Measurements from ENCODE around the gene IL21R. TPM values are rescaled to one million over a fixed set of nuclear protein-coding genes. Genes with fewer than 3 reads are reported as not detected.

IL21R gene
- total RNA-seq, 1 donor from 2014 or later, result 1.6 TPM

- no peak for DNase-seq (ENCODE audit: low read depth)
- Histone ChIP-seq H3K27me3 (ENCODE audit: control insufficient read depth, insufficient read depth, low read length) (no peaks in the 10 kb centered on the region), H3K4me3 (ENCODE audit: low read depth, low read length) (no peak overlapping the region), H3K36me3 (ENCODE audit: control insufficient read depth, insufficient read depth, low read length) (peaks cover 13% of the 10 kb centered on the region)
- TF ChIP-seq CTCF (IDR thresholded peaks at IDR 0.05; ENCODE audit: insufficient read depth, low read length, poor library complexity, severe bottlenecking), result no peak
Observed at GRCh38 chr16:27482397-27483087, 80.6 kb downstream of the IL21R start.

DNA sequence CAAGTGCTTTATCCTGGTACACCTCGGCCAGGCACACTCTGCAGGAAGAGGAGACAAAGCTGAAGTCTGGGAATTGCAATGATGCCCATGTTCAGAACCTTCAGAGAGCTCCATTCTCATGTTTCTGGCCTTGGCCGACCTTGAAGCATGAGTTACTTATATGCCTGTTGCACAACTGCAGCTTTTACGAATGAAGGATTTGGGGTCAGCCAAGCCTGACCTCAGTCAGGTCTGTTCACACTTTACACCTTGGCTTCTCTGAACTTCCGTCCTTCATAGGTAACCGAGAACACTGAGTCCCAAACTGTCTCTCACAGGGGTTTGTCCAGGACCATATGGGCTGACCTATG, 81.1 kb downstream of the IL21R start:
- Histone ChIP-seq H3K36me3 (ENCODE audit: control insufficient read depth, insufficient read depth, low read length) (peaks cover 14% of the 10 kb centered on the region), H3K27me3 (ENCODE audit: control insufficient read depth, insufficient read depth, low read length) (no peaks in the 10 kb centered on the region), H3K4me3 (ENCODE audit: low read depth, low read length) (no peak overlapping the region)
- no peak for DNase-seq (ENCODE audit: low read depth)
- no peak for TF ChIP-seq CTCF (IDR thresholded peaks at IDR 0.05; ENCODE audit: insufficient read depth, low read length, poor library complexity, severe bottlenecking)

- TF ChIP-seq CTCF (IDR thresholded peaks at IDR 0.05; ENCODE audit: insufficient read depth, low read length, poor library complexity, severe bottlenecking), result no peak
- DNase-seq (ENCODE audit: low read depth), result no peak
- peaks cover 14% of the 10 kb centered on the region for H3K36me3 ChIP-seq (ENCODE audit: control insufficient read depth, insufficient read depth, low read length)
- H3K27me3 ChIP-seq (ENCODE audit: control insufficient read depth, insufficient read depth, low read length), result no peaks in the 10 kb centered on the region
- no peak overlapping the region for H3K4me3 ChIP-seq (ENCODE audit: low read depth, low read length)
Observed at GRCh38 chr16:27483624-27484023, 81.7 kb downstream of the IL21R start.

DNA sequence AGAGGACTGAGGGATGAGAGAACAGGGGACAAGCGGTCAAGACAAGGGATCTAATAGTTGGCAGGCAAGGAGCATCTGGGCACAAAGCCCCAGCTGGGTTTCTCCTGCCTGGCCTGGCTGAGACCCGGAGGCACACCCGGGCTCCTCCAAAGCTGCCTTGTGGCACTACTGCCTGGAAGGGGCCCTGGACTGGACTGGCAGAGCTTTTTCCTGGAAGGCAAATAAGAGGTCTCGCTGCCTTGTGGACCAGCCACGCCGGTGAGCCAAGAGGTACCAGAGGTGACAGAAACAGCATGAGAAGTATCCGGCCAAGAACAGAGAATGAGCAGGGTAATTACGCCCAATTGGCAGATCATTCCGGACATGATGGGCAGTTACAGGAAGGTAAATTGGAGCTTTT, 83.2 kb downstream of the IL21R start:
- H3K27me3 ChIP-seq (ENCODE audit: control insufficient read depth, insufficient read depth, low read length), result no peaks in the 10 kb centered on the region
- peaks cover 14% of the 10 kb centered on the region for H3K36me3 ChIP-seq (ENCODE audit: control insufficient read depth, insufficient read depth, low read length)
- TF ChIP-seq CTCF (IDR thresholded peaks at IDR 0.05; ENCODE audit: insufficient read depth, low read length, poor library complexity, severe bottlenecking), result no peak
- no peak overlapping the region for H3K4me3 ChIP-seq (ENCODE audit: low read depth, low read length)
- DNase-seq (ENCODE audit: low read depth), result no peak

GRCh38 chr16:27485811-27486210, 83.8 kb downstream of the IL21R start:
- Histone ChIP-seq H3K36me3 (ENCODE audit: control insufficient read depth, insufficient read depth, low read length) (peaks cover 14% of the 10 kb centered on the region), H3K4me3 (ENCODE audit: low read depth, low read length) (no peak overlapping the region), H3K27me3 (ENCODE audit: control insufficient read depth, insufficient read depth, low read length) (no peaks in the 10 kb centered on the region)
- no peak for DNase-seq (ENCODE audit: low read depth)
- no peak for TF ChIP-seq CTCF (IDR thresholded peaks at IDR 0.05; ENCODE audit: insufficient read depth, low read length, poor library complexity, severe bottlenecking)

- DNase-seq (ENCODE audit: low read depth), result no peak
- Histone ChIP-seq H3K27me3 (ENCODE audit: control insufficient read depth, insufficient read depth, low read length) (no peaks in the 10 kb centered on the region), H3K36me3 (ENCODE audit: control insufficient read depth, insufficient read depth, low read length) (peaks cover 14% of the 10 kb centered on the region), H3K4me3 (ENCODE audit: low read depth, low read length) (no peak overlapping the region)
- TF ChIP-seq CTCF (IDR thresholded peaks at IDR 0.05; ENCODE audit: insufficient read depth, low read length, poor library complexity, severe bottlenecking), result no peak
Observed at GRCh38 chr16:27486344-27486743, 84.4 kb downstream of the IL21R start.

Measured in kidney epithelial cell (primary cell).